D341Med (cell line): ENCODE measurements around the gene TRH.
A peak's percentile ranks its signal among the peaks of the same experiment; 100 is the strongest.

Source experiments
- DNase-seq: peaks from one replicate; pipeline ENCODE4 v3.0.0; 2012; ENCODE audit warnings: low spot score

The TRH gene

GRCh38 chr3:129974564-129974832 lies at the start of gene TRH:
Gene TRH, plus strand, starts transcription at chr3:129974720. Its CDS starts 1,097 bp downstream, at chr3:129975817.
- peak; percentile 39 for DNase-seq

- no peak for DNase-seq
These were observed 47.4 kb upstream of the TRH start for GRCh38 chr3:129927072-129927471.

GRCh38 chr3:129929383-129929782 lies 45.1 kb upstream of the TRH start:
- no peak for DNase-seq

- DNase-seq: no peak
These were observed 41.0 kb upstream of the TRH start for GRCh38 chr3:129933471-129933870.

- DNase-seq: peak; percentile 77
These were observed 40.0 kb upstream of the TRH start for GRCh38 chr3:129934234-129935123.

GRCh38 chr3:129936757-129937156 lies 37.8 kb upstream of the TRH start:
- DNase-seq: no peak

- DNase-seq: no peak
These were observed 36.8 kb upstream of the TRH start for GRCh38 chr3:129937717-129938116.

GRCh38 chr3:129938140-129938930 lies 36.2 kb upstream of the TRH start:
- peak; percentile 55 for DNase-seq

GRCh38 chr3:129940086-129940485 lies 34.4 kb upstream of the TRH start:
- no peak for DNase-seq

GRCh38 chr3:129942296-129942695 lies 32.2 kb upstream of the TRH start:
- DNase-seq: peak; percentile 88

- DNase-seq: no peak
These were observed 31.5 kb upstream of the TRH start for GRCh38 chr3:129943020-129943419.

GRCh38 chr3:129944709-129945108 lies 29.8 kb upstream of the TRH start:
- no peak for DNase-seq

- DNase-seq: no peak
These were observed 26.8 kb upstream of the TRH start for GRCh38 chr3:129947538-129948240.

GRCh38 chr3:129950318-129951046 lies 24.0 kb upstream of the TRH start:
- DNase-seq: no peak

GRCh38 chr3:129952556-129953355 lies 21.8 kb upstream of the TRH start:
- DNase-seq: no peak

- DNase-seq: no peak
These were observed 20.9 kb upstream of the TRH start for GRCh38 chr3:129953621-129954020.

- DNase-seq: no peak
These were observed 20.0 kb upstream of the TRH start for GRCh38 chr3:129954514-129954913.

GRCh38 chr3:129956936-129957335 lies 17.6 kb upstream of the TRH start:
- DNase-seq: no peak

- no peak for DNase-seq
These were observed 15.8 kb upstream of the TRH start for GRCh38 chr3:129958755-129959154.

- DNase-seq: no peak
These were observed 13.4 kb upstream of the TRH start for GRCh38 chr3:129961141-129961541.

GRCh38 chr3:129962600-129962999 lies 11.9 kb upstream of the TRH start:
- DNase-seq: no peak
